HepG2 (cell line): ENCODE results near the gene OXLD1.

Source experiments
- ARNT ChIP-seq: fragments of 450-650 bp; IDR thresholded peaks from 2 replicates; pipeline ENCODE4 v1.6.1; 2017
- GATAD1 ChIP-seq: IDR thresholded peaks from 2 replicates; pipeline ENCODE4 v1.6.1; 2016; ENCODE audit warnings: missing genetic modification reagents, missing compliant biosample characterization
- KAT8 ChIP-seq: IDR thresholded peaks from 2 replicates; pipeline ENCODE4 v1.6.1; 2016; ENCODE audit warnings: missing genetic modification reagents, missing compliant biosample characterization
- MYC ChIP-seq: sonication (generic); formaldehyde crosslinking; IDR thresholded peaks from 2 replicates; pipeline ENCODE4 v1.9.0; 2021; ENCODE audit warnings: missing genetic modification reagents, borderline replicate concordance
- POLR2AphosphoS5 ChIP-seq: IDR thresholded peaks from 2 replicates; pipeline ENCODE4 v1.6.1; 2012; ENCODE audit warnings: low read depth, low read length
- SIN3A ChIP-seq: IDR thresholded peaks from 2 replicates; pipeline ENCODE4 v1.6.1; 2011; ENCODE audit warnings: low read depth, mild to moderate bottlenecking, control low read depth, low read length, borderline replicate concordance
- ZBTB20 ChIP-seq: sonication (generic); formaldehyde crosslinking; IDR thresholded peaks from 2 replicates; pipeline ENCODE4 v1.8.1; 2023; ENCODE audit warnings: missing genetic modification reagents, low read depth, mild to moderate bottlenecking, borderline replicate concordance
- ZNF160 ChIP-seq: sonication (generic); formaldehyde crosslinking; IDR thresholded peaks from 2 replicates; pipeline ENCODE4 v1.8.0; 2022; ENCODE audit warnings: mild to moderate bottlenecking, inconsistent platforms, missing genetic modification reagents
- ZNF343 ChIP-seq: sonication (generic); formaldehyde crosslinking; IDR thresholded peaks from 2 replicates; pipeline ENCODE4 v1.4.0; 2020; ENCODE audit warnings: mild to moderate bottlenecking, missing genetic modification reagents
- ZNF609 ChIP-seq: sonication (generic); formaldehyde crosslinking; IDR thresholded peaks from 2 replicates; pipeline ENCODE4 v1.4.0; 2020; ENCODE audit warnings: mild to moderate bottlenecking, missing genetic modification reagents, borderline replicate concordance
- ZSCAN5A ChIP-seq: sonication (generic); formaldehyde crosslinking; IDR thresholded peaks from 2 replicates; pipeline ENCODE4 v1.8.0; 2022; ENCODE audit warnings: mild to moderate bottlenecking, missing genetic modification reagents, borderline replicate concordance

- TF ChIP-seq ZNF609: no peak
- TF ChIP-seq MYC (CRISPR knock-in tag): no peak
- TF ChIP-seq GATAD1 (CRISPR knock-in tag): no peak
- no peak for TF ChIP-seq ZBTB20
- TF ChIP-seq KAT8 (CRISPR knock-in tag): no peak
- TF ChIP-seq SIN3A: no peak
- no peak for TF ChIP-seq ZNF343 (CRISPR knock-in tag)
- no peak for TF ChIP-seq ZSCAN5A (CRISPR knock-in tag)
- no peak for TF ChIP-seq ZNF160 (CRISPR knock-in tag)
- TF ChIP-seq POLR2AphosphoS5: no peak
- TF ChIP-seq ARNT: no peak
Measured at GRCh38 chr17:81706757-81707624, 40.6 kb upstream of the OXLD1 start.
